Anterior cingulate cortex (tissue), 58 donors: ENCODE data around the gene GPANK1.
A peak's percentile ranks its signal among the peaks of the same experiment; 100 is the strongest.

Experiments
- DNase-seq, 58 donors: peaks; one replicate each; lab custom pipeline; 2025; lab: John Stamatoyannopoulos, UW

Gene GPANK1

DNA sequence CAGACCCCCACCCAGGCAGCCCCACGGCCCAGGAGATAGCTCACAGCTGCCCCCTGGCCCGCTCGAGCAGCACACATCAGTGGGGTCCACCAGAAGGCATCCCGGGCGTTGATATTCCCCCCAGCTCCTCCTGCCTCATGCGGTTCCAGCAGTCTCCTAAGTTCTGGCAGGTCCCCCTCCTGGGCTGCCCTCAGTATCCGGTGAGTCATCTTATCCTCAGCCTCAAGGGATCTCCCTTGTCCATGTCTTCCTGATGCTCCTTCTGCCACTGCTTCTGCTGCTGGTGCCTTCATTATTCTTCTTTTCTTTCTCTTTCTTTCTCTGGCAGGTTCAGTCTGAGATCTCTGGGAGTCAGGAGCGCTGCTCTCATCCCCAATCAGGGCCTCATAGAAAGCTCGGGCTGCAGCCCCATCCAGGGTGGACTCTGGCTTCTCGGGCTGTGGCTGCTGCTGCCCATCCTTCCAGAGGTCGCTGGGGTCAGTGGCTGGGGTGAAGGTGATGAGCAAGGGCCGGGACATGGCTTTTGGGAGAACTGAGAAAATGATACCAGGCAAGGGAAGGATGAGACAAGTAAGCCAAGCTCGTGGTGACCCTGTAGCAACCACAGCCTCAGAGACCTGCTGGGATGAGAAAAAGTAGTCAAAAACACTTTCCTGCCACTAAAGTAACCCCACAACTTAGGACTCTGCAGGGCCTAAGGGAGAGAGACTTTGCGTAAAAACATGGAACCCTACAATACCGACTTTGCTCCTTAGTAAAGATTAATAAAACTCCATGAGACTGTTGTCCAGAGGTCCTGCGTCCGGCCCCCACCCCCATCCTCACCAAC lies 622 bp downstream of the GPANK1 start:
- DNase-seq: peak in 2 of 58 donors; percentile 10 to 20

DNA sequence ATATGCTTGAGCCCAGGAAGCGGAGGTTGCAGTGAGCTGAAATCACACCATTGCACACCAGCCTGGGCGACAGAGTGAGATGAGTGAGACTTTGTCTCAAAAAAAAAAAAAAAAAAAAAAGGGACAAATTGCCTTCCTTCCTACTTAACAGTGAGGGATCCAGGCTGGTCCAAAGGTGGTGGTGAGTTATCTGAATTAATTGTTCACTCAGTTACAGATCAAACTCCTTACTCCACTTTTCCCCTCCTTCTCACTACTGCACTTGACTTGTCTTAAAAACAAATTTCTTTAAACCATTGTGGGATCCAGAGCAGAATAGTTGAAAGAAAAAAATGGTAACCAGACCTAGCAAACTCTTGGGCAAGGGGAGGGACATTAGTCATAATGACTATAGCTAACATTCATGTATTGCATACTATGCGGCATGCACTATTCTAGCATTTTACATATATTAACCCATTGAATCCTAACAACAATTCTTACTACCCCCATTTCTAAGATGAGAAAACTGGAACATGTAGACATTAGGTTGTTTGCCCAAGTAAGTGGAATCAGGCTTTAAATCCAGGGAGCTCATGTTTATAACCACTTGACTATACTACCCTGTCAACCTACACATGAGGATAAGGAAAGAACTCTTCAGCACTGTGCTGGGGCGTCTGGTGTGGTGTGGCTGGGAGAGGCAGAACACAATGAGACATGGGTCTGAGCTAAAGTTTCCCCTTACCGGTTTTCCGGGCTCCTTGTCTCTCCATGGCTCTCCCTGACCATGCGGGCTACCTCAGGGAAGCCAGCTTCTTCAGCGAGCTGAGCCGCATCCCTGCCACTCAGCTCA lies 1.5 kb downstream of the GPANK1 start:
- no peak for DNase-seq

DNA sequence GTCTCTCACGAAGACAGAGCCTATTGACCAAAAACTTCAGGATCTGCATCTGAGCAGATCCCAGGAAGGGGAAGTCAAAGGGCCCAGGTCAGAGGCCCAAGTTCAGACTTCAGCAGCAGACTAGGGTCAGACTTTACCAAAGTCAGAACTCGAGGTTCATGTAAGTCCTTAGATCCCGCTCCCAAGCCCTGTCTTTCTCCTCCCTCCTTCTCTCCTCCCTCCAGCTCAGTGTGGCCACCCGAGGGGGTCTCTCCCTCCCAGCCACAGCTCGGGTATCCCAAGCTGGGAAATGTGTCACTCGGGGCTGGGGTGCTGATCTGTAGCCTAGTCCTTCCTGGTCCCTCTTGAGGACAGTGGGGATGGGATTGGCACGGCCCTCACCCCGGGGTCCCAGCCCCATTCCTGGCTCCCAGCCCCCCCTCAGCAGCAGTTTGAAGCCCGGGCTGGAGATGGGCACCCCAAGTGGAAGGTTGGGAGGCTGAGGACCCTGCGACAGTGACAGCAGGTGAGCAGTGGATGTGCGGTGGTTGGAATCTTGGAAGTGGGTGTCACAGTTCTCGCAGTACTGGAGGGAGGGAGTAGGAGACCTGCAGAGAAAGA lies 2.6 kb downstream of the GPANK1 start:
- no peak for DNase-seq

- DNase-seq: no peak
These were observed 3.3 kb downstream of the GPANK1 start for GRCh38 chr6:31661262-31662123.

- peak; percentile 10 to 85 (median 65) for DNase-seq
These were observed 4.2 kb downstream of the GPANK1 start, which contains the start of gene C6orf47 for GRCh38 chr6:31660381-31661261. C6orf47 (minus strand) TSS chr6:31660778; CDS start chr6:31659947, 831 bp downstream.

- peak in 1 of 58 donors; percentile 1 for DNase-seq
These were observed 5.0 kb downstream of the GPANK1 start for GRCh38 chr6:31659649-31660380.

DNA sequence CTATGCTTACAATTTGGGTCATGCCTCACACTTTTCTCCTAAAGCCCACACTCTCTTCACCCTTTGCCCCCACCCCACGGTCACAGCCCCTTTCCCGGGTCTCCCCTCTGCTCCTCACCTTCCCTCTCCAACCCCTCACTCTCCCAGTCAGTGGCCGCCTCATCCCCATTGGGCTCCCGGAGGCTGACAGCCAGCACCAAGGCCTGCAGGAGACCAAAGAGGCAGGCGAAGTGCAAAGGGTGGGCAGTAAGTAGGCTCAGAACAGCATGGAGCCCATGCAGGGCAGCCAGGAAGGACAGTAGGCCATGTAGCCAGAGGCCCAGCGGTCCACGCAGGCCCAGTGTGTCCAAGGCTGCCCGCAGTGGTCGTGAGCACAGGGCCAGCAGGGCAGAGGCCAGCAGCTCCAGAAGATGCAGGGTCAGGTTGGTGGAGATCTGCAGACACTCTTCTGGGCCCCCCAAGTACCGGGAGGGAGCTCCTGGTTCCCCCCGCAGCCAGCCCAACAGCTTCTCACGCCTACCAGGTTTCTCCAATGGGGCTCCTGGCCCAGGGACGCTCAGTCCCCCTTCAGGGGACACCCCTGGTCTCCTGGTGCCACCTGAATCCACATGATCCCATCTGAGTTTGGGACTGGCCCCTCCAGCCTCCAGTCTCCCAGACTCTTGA lies 5.7 kb downstream of the GPANK1 start:
- no peak for DNase-seq

- DNase-seq: no peak
These were observed 6.6 kb downstream of the GPANK1 start for GRCh38 chr6:31658158-31658688.

DNA sequence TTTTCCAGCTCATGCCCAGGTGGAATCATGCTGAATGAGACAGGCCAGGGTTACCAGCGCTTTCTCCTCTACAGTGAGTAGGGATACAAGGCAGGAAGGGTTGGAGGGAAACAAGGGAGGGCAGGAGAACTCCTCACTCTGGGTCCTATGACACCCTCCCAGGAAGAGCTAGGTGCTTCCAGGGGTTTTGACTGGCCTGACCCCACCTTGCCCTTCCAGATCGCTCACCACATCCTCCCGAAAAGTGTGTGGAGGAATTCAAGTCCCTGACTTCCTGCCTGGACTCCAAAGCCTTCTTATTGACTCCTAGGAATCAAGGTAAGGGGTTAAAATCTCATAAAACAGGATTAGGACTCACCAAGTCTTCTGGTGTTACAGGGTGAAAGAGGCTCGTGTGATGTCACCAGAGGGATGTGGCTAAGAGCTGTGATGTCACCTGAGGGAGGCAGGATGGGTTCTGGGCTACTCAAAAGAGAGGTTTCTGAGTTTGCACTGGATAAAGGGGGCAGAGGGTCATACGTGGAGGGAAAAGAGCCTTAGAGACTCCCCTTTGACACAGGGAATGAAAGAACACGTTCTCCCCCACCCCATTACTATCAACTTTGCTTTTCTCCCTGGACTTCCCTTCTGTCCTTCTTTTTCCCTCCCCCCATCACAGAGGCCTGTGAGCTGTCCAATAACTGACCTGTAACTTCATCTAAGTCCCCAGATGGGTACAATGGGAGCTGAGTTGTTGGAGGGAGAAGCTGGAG lies 7.2 kb downstream of the GPANK1 start:
- no peak for DNase-seq

- DNase-seq: no peak
These were observed 9.2 kb downstream of the GPANK1 start, which contains the start of gene APOM for GRCh38 chr6:31655349-31656237. APOM (plus strand) TSS chr6:31655894; CDS start chr6:31655967, 73 bp downstream.

DNA sequence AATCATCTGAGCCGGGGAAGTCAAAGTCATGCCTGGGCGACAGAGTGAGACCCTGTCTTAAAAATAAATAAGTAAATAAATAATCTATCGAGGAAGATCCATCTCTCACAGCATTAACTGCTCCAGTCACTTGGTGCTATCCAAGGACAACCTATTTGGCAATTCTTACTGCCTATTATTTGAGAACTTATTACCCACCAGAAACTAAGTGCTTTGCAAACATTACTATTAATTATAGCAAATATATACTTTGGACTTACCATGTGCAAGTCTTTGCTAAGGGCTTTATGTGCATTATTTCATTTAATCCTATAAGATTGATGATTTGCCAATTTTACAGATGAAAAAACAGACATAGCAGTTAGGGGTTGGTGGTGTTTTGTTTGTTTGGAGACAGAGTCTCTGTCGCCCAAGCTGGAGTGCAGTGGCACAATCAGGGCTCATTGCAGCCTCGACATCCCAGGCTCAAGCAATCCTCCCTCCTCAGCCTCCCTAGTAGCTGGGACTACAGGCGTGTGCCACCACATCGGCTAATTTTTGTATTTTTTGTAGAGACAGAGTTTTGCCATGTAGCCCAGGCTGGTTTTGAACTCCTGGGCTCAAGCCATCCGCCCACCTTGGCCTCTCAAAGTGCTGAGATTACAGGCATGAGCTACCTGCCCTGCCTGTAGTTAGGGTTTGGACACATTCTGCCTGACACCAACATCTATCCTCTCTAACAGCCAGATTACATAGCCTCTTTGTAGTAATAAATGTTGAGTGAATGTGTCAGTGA lies 10.0 kb downstream of the GPANK1 start:
- DNase-seq: no peak

DNA sequence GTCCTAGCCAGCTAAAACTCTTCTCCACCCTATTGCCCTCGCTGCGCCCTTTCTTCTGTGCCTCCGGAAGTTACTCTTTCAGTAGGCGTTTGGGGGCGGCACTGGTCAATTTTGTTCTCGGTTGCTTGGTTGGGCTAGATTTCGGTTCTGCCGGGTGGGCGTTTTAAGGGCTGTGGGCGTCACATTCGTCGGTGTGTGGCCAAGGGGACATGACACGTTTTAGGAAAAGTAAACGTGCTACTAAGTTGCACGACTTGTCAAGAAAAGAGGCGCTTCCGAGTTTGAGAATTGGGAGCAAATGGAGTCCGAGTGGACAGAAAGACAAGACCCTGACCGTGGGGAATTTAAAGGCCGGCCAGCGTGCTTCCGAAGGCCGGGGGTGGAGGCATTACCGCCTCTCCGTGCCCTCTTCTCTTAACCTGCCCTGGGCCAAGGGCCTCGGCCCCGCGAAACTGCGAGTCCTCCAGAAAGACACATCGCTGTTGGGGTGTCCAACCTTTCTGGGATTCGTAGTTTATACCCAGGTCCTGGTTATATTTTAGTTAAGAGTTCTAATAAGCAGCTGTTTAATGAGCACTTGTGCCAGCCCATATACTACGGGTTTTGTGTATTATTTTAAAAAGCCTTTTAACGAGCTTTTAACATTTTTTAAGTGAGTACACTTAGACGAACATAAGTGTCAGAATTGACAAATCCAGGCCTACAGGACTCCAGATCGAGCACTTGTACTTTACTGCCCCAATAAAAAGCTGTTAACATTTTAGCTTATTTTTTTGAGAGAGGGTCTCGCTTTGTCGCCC lies 11.7 kb downstream of the GPANK1 start:
- peak in 41 of 58 donors; percentile 71 to 96 (median 90) for DNase-seq

DNA sequence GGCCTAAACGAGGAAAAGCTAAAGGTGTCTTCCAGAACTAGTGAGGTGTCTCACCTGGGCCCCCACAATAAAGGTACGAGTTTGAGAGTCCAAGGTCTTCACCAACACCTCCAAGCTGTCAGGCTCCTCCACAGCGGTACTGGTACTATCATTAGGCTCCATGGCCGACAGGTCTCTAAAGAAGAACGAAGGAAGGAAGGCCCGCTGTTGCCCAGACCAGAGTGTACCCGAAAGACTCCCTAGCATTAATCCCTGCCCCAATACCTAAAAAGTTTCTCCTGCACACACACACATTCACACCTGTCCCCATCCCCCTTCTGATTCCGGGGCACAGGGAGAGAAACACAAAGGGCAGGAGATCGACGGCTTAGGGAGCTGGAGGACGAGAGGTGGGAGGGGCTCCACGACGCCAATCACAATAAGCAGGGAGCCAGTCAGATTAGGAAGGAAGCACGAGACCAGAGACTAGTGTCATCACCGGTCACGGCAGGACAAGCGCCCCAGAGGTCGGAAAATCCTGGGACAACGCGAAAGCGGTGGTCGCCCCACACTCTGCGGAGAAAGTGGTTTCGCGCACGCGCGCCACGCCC lies 13.1 kb downstream of the GPANK1 start:
- peak in 8 of 58 donors; percentile 29 to 85 (median 71) for DNase-seq

DNA sequence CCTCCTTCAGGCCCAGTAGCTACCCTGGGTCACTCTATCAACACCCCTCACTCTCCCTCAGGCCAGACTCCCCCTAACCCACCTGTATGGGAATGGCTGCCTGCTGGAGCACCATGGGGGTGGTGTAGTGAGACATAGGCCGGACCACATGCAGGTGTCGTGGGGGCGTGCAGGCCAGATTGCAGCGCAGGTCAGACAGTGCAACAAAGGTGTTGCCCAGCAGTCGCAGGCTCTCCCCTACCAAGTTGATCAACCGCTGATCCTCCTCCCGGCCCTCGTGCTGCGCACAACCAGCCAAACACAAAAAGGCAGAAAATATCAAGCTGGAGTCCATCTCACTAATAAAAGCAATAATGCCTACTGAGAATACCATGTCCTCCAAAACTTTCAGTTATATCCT lies 19.5 kb downstream of the GPANK1 start:
- no peak for DNase-seq
